GM10266 (cell line): ENCODE results near the gene COL3A1.

Source experiments
- DNase-seq: peaks from one replicate; pipeline ENCODE4 v3.0.0; 2012; ENCODE audit errors: extremely low spot score
- TF ChIP-seq, protein P1 (sequence below): IDR thresholded peaks from 2 replicates; pipeline ENCODE4 v1.5.1; 2012; ENCODE audit warnings: mild to moderate bottlenecking, low read depth; ENCODE audit not compliant: control insufficient read depth, insufficient read depth; ENCODE audit errors: missing control alignments

The COL3A1 gene

DNA sequence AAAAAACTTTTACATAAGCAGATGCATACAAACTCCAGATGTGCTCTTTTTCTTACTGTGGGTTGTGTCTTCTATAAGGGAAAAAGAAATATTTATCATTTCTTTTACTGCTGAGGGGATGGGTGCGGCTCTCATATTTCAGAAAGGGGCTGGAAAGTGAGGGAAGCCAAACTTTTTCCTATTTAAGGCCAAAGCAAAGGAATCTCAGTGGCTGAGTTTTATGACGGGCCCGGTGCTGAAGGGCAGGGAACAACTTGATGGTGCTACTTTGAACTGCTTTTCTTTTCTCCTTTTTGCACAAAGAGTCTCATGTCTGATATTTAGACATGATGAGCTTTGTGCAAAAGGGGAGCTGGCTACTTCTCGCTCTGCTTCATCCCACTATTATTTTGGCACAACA, at the start of gene COL3A1:
TSS of gene COL3A1 (plus strand) at position 210 of the 400 bp plus-strand sequence. CDS start at position 327, 117 bp downstream.
- TF ChIP-seq, protein P1, sequence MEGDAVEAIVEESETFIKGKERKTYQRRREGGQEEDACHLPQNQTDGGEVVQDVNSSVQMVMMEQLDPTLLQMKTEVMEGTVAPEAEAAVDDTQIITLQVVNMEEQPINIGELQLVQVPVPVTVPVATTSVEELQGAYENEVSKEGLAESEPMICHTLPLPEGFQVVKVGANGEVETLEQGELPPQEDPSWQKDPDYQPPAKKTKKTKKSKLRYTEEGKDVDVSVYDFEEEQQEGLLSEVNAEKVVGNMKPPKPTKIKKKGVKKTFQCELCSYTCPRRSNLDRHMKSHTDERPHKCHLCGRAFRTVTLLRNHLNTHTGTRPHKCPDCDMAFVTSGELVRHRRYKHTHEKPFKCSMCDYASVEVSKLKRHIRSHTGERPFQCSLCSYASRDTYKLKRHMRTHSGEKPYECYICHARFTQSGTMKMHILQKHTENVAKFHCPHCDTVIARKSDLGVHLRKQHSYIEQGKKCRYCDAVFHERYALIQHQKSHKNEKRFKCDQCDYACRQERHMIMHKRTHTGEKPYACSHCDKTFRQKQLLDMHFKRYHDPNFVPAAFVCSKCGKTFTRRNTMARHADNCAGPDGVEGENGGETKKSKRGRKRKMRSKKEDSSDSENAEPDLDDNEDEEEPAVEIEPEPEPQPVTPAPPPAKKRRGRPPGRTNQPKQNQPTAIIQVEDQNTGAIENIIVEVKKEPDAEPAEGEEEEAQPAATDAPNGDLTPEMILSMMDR = no peak
- no peak for DNase-seq

DNA sequence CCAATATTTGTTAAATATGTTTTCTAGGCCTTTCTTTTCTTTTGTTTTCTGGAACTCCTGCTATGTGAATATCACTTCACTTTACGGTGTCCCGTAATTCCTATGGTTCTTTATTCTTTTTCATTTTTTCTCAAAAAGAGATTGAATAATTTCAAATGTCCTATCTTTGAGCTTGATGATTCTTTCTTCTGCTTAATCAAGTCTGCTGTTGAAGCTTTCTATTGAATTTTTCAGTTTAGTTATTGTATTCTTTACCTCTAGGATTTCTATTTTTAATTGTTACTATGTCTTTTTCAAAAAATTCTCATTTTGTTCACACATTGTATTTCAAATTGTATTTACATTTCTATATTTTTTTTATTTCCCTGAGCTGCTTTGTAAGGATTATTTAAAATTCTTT, 45.5 kb upstream of the COL3A1 start:
- DNase-seq = no peak
- TF ChIP-seq, protein P1 = no peak

DNA sequence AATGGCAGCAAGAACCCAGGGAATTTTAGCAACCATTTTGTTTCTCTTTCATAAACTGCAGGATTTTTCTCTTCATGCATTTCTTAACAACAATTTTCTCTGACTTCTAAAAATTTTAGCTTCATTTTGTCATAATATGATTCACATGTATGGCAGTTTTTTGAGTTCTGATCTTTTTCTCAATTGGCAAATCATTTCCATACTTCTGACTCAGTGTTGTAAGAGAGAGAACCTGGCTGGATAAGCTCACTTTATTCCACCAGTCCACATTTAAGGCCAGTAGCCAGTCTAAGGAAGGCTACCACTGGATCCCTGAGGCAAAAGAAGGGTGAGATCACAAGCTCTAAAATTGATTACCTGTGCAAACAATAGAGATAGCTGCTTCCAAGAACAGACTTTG, 42.8 kb upstream of the COL3A1 start:
- TF ChIP-seq, protein P1 = no peak
- DNase-seq = no peak

DNA sequence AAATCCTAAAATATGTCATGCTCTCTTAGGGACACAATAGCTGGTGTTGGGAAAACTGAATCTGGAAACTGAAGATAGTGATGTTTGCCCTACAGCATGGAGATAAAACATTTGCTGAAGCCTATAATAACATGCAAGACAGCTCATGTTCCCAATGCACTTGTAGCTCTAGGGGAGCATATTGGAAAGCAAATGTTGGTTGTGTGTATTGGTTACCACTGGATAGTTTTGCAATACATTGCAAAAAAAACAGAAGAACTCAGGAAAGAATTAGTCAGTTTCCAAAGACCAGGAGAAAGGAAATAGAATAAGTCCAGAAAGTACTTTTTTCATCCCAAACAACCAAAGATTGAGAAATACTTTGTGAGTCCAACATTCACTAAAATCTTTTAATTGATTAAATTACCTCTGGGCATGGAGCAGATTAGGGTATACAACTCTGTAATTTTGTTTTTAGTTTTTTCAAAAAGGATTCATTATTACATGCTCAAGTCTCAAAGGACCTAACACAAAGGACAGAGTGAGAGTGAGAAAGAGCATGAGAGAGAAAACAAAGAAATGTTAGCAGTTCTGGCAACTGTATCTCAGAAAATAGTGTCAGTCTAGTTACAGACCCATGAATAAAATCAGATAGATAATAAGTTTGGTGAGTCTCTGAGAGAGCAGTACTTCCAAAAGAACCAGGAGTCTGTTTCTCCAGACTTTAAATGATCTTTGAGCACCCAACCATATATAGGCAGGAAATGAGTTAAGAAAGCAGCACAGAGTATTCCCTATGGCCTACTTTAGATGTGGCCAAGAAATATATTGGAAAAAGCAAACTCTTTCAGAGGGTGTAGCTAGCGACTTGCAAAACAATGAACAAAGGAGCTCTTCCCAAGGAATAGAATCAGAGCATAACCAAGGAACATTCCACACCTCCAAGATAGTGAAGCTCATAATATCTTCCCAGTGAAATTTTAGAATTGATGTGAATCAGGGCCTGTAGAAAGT, 36.6 kb upstream of the COL3A1 start:
- TF ChIP-seq, protein P1 = no peak
- DNase-seq = no peak

DNA sequence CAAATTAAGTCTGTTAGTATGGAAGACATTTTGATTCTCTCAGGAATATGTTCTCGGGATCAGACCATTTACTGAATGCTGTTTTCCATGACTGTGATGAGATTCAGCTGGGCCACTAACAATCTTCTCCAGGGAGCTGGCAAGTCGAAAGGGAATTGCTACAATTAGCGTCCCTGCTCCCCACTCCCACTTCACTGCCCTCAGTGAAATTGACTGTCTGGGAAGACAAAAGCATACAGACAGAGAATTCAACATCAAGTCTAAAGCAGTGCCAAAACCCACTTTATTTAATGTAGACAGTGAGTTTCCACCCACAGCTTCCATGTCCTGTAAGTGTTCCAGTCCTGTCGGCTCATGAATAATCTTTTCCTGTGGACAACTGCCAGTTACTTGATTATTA, 34.0 kb upstream of the COL3A1 start:
- TF ChIP-seq, protein P1 = no peak
- DNase-seq = no peak

DNA sequence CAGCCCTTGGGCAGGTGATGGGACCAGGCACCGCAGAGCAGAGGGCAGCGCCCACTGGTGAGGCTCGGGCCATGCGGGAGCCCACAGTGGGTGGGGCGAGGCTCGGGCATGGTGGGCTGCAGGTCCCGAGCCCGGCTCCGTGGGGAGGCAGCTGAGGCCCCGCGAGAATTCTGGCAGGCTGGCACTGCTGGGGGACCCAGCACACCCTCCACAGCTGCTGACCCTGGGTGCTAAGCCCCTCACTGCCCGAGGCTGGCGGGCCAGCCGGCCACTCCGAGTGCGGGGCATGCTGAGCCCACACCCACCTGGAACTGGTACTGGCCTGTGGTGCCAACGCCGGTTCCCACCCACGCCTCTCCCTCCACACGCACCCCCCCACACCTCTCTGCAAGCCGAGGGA, 29.7 kb upstream of the COL3A1 start:
- TF ChIP-seq, protein P1 = no peak
- DNase-seq = no peak

DNA sequence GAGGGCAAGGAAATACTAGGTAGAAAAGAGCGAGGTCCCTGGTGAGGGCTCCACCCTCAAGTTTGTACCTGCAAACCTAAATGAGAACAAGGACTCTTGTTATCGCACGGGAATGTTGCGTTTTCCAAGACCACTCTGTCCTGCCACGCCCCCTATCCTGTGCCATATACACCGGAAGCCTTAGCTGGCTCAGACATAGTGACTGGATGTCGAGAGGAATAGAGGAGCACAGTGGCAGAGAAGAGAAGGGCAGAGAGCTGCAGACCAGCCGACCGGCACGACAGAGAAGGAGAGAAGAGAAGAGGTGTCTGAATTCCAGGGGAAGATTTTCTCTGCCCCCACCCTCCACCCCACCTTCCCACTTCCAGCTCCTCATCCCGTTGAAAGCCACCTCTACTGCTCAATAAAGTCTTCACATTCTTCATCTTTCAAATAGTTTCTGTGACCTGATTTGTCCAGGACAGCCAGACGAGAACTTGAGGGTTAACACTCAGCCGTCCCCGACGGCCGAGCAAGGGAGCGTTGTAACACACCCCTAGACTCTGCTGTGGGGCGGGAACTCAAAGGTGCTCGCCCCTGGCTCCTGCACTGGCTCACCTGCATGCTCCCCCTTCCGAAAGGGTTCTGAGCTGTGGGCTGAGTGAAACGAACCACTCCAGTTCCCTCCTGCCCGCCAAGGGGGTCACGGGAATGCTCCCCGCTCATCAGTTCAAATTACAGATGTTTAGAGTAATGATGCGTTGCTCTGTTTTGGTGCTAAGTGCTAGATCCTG, 24.9 kb upstream of the COL3A1 start:
- TF ChIP-seq, protein P1 = no peak
- DNase-seq = no peak
